ENCODE results near the gene GON4L. TPM values are rescaled to one million over a fixed set of nuclear protein-coding genes. Genes with fewer than 3 reads are reported as not detected.

GON4L gene, protein sequence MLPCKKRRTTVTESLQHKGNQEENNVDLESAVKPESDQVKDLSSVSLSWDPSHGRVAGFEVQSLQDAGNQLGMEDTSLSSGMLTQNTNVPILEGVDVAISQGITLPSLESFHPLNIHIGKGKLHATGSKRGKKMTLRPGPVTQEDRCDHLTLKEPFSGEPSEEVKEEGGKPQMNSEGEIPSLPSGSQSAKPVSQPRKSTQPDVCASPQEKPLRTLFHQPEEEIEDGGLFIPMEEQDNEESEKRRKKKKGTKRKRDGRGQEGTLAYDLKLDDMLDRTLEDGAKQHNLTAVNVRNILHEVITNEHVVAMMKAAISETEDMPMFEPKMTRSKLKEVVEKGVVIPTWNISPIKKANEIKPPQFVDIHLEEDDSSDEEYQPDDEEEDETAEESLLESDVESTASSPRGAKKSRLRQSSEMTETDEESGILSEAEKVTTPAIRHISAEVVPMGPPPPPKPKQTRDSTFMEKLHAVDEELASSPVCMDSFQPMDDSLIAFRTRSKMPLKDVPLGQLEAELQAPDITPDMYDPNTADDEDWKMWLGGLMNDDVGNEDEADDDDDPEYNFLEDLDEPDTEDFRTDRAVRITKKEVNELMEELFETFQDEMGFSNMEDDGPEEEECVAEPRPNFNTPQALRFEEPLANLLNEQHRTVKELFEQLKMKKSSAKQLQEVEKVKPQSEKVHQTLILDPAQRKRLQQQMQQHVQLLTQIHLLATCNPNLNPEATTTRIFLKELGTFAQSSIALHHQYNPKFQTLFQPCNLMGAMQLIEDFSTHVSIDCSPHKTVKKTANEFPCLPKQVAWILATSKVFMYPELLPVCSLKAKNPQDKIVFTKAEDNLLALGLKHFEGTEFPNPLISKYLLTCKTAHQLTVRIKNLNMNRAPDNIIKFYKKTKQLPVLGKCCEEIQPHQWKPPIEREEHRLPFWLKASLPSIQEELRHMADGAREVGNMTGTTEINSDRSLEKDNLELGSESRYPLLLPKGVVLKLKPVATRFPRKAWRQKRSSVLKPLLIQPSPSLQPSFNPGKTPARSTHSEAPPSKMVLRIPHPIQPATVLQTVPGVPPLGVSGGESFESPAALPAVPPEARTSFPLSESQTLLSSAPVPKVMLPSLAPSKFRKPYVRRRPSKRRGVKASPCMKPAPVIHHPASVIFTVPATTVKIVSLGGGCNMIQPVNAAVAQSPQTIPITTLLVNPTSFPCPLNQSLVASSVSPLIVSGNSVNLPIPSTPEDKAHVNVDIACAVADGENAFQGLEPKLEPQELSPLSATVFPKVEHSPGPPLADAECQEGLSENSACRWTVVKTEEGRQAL (N-terminal part only)
- 50.2 and 53.4 TPM in 2 replicates for total RNA-seq (2021)
- long read RNA-seq, full-length matches to known transcripts: 1 of 55 reads
- long read RNA-seq, partial matches to known transcripts: 36 of 55 reads
- long read RNA-seq, other reads (novel, unspliced or antisense): 18 of 55 reads

DNA sequence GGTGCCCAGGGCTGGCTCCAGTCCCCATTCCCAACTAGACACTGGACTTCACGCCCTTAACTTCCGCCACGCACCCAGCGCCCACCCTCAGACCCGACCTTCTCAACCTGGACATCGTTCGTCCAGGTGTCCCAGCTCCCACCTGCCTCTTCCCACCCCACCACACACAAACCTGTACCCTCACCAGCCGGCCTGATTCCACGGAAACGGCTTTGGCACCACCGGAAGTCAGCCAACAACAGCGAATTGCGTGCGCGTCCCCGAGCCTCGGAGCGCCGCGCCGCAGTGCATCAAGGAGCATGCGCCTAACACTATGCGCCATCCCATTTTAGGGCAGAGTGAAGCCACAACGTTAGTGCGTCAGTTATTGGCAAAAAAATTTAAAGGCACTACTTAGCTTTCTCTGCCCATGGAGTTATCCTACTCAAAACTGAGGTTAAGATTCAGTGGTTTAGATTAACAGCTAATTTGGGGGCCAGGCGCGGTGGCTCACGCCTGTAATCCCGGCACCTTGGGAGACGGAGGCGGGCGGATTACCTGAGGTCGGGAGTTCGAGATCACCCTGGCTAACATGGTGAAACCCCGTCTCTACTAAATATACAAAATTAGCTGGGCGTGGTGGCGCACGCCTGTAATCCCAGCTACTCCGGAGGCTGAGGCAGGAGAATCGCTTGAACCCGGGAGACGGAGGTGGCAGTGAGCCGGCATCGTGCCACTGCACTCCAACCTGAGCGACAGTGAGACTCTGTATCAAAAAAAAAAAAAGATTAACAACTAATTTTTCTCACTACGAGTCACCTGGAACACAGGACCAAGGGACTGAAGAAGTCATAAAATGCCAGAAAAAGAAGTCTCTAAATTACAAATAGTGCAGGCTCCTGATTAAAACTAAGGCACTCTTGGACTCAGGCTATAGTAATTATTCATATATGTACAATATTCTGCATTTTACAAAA, at the start of gene GON4L:
Gene GON4L (minus strand): TSS at position 240 of the 956 bp plus-strand sequence. CDS start 3,434 bp downstream, outside the sequence.
- peak; percentile 90 for DNase-seq
- Histone ChIP-seq H3K56ac (ENCODE audit: insufficient read length, low read depth, low read length) (no peak within 1 kb of the TSS), H3K4me2 (ENCODE audit: insufficient read depth, insufficient read length, low read length) (peak within 1 kb of the TSS; percentile 46), H4K8ac (replicated peaks; ENCODE audit: insufficient read length, low read depth, low read length) (no peak within 1 kb of the TSS), H3T11ph (ENCODE audit: low read length) (no peak within 1 kb of the TSS), H3K18ac (ENCODE audit: insufficient read length, low read depth, low read length) (peak within 1 kb of the TSS; percentile 55), H3K4me1 (ENCODE audit: insufficient read depth, low read length) (no peaks in the 10 kb centered on the region), H4K20me1 (ENCODE audit: control insufficient read depth, insufficient read depth, insufficient read length) (no peaks in the 10 kb centered on the region), H2BK120ac (ENCODE audit: low read depth, low read length, poor library complexity, severe bottlenecking) (no peak within 1 kb of the TSS), H3K27ac (ENCODE audit: insufficient read length, low read depth, low read length) (no peak within 1 kb of the TSS), H2AK5ac (ENCODE audit: insufficient read length, low read length) (no peak within 1 kb of the TSS), H4K91ac (ENCODE audit: insufficient read length, low read depth, low read length) (no peak within 1 kb of the TSS), H3K9ac (ENCODE audit: extremely low read depth, insufficient read length, low read length) (peak within 1 kb of the TSS; percentile 89), H3K23ac (ENCODE audit: insufficient read length, low read depth, low read length) (no peak within 1 kb of the TSS), H3K79me2 (ENCODE audit: insufficient read depth, low read length) (peaks cover 7% of the 10 kb centered on the region; the same call in 1 of the 2 replicates), H4K5ac (ENCODE audit: insufficient read length, low read depth, low read length) (no peak within 1 kb of the TSS), H3K79me1 (ENCODE audit: insufficient read depth, low read depth, low read length, poor library complexity, severe bottlenecking) (no peaks in the 10 kb centered on the region), H2BK12ac (ENCODE audit: insufficient read length, low read depth, low read length) (no peak within 1 kb of the TSS), H3K27me3 (ENCODE audit: insufficient read depth, low read length) (no peaks in the 10 kb centered on the region), H3K23me2 (ENCODE audit: insufficient read length, low read depth, low read length, poor library complexity, severe bottlenecking) (no peaks in the 10 kb centered on the region), H2BK20ac (ENCODE audit: low read depth, low read length, poor library complexity, severe bottlenecking) (no peak within 1 kb of the TSS), H3K4ac (ENCODE audit: low read depth, low read length) (no peak within 1 kb of the TSS), H2AFZ (ENCODE audit: low read length) (no peak within 1 kb of the TSS), H3K14ac (ENCODE audit: insufficient read depth, low read length) (peak within 1 kb of the TSS; percentile 86), H2BK5ac (ENCODE audit: insufficient read length, low read length) (no peak within 1 kb of the TSS), H2BK15ac (ENCODE audit: low read depth, low read length) (no peak within 1 kb of the TSS), H3K9me3 (ENCODE audit: control insufficient read depth, low read depth, low read length) (no peaks in the 10 kb centered on the region)
- H3K4me3 Mint-ChIP-seq: peak within 1 kb of the TSS; percentile 99 to 100
- peaks cover 12% of the 10 kb centered on the region for H3K27me3 Mint-ChIP-seq (ENCODE audit: low read depth)
- H3K27ac Mint-ChIP-seq: peak within 1 kb of the TSS; percentile 97 to 100 (median 97)
- no peaks in the 10 kb centered on the region for H3K9me3 Mint-ChIP-seq
- TF ChIP-seq, protein P1, sequence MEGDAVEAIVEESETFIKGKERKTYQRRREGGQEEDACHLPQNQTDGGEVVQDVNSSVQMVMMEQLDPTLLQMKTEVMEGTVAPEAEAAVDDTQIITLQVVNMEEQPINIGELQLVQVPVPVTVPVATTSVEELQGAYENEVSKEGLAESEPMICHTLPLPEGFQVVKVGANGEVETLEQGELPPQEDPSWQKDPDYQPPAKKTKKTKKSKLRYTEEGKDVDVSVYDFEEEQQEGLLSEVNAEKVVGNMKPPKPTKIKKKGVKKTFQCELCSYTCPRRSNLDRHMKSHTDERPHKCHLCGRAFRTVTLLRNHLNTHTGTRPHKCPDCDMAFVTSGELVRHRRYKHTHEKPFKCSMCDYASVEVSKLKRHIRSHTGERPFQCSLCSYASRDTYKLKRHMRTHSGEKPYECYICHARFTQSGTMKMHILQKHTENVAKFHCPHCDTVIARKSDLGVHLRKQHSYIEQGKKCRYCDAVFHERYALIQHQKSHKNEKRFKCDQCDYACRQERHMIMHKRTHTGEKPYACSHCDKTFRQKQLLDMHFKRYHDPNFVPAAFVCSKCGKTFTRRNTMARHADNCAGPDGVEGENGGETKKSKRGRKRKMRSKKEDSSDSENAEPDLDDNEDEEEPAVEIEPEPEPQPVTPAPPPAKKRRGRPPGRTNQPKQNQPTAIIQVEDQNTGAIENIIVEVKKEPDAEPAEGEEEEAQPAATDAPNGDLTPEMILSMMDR (conservative IDR thresholded peaks at IDR 0.05): no peak
- no CpG with 5 or more reads among the region's 46 CpGs for WGBS (ENCODE audit: extremely low coverage, insufficient read length, low lambda C conversion rate)
- peaks cover 18 to 30% (median 28%) of the 10 kb centered on the region in 3 experiments; a peak in 6 of 7 replicates for H3K36me3 Mint-ChIP-seq (ENCODE audit: insufficient read depth in 1 of 3, low read depth in 3 of 3)
- peaks cover 5 to 9% of the 10 kb centered on the region in 2 experiments for H3K4me1 Mint-ChIP-seq
